Stimulated activated CD8-positive, alpha-beta memory T cell treated with anti-CD3 and anti-CD28 coated beads, Interleukin-4, amount 100 ng/mL, for 1 hour (primary cell): ENCODE results near the gene SDK2.

ENCODE experiments used
- DNase-seq, 2 donors: peaks; one replicate each; pipeline ENCODE4 v3.0.0-alpha.2; 2020; ENCODE audit warnings: low read depth in 2 of 2, low spot score in 1 of 2

SDK2 gene

DNA sequence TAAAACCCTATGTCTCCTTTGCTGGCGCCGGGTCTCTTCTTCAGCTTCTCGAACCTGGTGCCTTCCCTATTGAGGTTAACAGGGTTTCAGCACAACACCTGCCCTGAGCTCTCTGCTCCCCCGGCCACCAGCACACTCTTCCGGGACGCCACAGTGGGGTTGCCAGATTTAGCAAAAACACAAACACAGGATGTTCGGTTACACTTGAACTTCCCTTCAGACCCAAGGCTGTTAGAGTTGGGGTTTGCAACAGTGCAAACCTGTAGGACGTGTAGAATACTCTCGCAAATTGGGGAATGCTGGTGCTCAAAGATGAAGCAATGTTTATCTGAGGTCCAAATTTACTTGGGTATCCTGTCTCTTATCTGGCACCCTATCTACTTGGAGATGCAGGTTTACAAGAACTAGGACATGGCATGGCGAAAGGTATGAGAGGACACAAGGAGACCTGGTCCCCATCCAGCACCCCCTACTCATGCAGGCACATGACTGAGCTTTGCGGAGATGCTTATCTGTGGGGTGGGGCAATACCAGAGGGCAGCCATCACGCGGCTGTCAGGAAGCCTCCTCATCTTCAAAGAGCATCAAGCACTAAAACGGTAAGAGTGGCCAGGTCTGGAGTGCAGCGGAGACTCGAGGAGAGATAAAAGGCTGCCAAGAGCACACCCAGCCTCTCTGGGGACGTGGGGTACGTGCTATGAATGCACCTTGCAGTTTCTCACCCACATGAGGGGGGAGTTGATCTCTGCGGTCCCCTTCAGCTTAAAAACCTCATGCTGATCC, 52.8 kb downstream of the SDK2 start:
- peak in 1 of 2 donors; percentile 29 for DNase-seq

DNA sequence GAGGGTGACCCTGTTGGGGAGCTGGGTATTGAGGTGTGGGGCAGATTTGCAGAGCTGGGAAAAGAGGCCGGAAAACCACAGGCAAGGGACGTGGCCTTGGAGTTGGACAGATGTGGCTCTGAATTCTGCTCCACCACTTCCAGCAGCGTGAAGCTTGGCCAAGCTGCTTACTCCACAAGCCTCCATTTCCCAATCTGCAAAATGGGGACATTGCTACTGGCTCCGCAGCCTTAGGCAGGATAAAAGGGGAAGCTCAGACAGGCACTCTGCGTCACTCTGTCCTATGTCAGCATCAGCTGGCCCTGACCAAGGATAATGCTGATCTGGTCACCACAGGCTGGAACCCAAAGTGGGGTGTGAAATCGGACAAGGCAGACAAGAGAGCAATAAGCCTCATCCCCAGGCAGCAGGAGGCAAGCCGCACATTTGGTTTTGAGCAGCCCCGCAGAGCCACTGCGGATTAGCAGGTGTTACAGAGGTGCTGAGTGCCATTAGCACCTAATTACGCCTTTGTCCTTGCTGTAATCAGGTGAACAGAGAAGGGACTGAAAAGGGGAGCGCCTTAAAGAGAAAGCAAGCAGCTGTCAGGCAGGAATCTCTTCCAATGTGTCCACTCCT, 54.8 kb downstream of the SDK2 start:
- DNase-seq: no peak

DNA sequence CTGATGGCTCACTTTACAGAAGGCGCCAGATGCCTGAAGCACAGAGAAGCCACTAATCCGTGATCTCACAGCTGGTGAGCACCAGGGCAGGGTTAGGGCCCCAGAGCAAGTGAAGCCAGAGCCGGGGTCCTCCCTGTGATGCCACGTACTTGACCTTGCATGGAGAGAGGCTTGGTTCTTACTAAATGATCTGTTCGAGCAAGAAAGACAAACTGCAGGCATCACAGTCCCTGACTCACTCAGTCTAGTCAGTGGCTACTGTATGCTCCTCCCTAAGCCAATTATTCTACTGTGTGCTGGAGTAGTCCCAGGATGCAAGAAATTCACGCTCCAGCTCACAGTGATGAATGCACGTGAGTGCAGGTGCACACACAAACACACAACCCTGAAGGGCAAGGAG, 55.4 kb downstream of the SDK2 start:
- no peak for DNase-seq

GRCh38 chr17:73588301-73588846, 55.9 kb downstream of the SDK2 start:
- no peak for DNase-seq

- no peak for DNase-seq
Observed at GRCh38 chr17:73586921-73587602, 57.2 kb downstream of the SDK2 start.

DNA sequence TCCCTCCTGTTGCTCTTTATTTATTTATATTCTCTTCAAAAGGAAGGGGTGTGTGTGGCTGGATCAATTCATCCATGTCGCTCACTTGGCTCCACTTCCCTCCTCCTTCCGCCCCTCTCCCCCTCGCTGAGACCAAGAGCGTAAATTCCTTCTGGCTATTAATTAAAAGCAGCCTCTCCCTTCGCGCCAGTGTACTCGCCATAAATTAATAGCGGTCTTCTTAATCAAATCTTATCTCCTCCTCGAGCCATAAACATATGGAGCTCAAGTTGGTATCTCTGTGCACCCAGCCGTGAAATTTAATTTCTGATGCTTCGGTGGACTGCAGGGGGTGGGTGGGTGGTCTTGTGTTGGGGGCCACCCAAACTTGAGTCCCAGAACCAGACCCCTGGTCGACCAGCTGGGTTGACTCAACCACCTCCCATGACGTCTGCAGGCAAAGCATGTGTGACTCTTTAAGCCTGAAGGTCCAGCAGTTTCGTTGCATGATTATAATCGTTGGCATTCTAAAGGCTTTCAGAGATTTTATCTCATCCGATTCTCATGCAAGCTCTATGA, 57.9 kb downstream of the SDK2 start:
- no peak for DNase-seq

GRCh38 chr17:73585583-73585982, 58.7 kb downstream of the SDK2 start:
- DNase-seq: no peak

DNA sequence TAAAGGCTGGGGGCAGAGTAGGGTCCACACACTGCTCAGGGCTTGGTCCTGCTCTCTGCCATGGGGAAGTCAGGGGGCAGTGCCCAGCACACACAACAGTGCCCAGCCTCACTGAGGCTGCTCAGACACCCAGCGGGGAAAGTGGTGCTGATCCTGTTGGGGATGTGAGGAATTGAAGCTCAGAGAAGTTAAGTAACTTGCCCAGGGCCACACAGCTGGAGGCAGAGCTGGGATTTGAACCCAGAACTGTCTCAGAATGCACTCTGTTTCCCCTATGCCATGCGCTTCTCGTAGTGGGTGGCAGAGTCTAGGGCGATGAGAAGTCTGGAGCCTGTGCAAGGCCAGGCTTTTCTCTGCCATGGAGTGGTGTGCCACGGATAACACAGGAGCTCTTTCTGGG, 59.3 kb downstream of the SDK2 start:
- no peak for DNase-seq

GRCh38 chr17:73584049-73584448, 60.2 kb downstream of the SDK2 start:
- no peak for DNase-seq

DNA sequence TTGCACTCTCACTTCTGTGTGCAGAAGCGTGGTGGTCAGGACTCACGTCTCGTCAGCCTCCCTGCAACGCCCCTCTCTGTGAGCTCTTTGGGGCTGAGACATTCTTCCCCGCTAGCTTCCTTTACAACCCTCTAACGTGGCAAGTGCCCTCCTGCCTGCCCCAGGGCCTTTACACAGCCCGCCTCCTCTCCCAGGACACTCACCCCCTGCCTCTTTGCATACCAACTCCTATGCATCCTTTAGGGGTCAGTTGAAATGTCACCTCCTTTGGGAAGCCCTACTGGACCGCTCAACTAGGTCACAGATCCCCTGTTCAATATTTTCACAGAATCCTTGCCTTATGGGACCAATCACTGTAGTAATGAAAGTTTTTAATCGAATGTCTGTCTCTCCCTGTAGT, 61.4 kb downstream of the SDK2 start:
- DNase-seq: no peak

- no peak for DNase-seq
Observed at GRCh38 chr17:73582359-73582758, 61.9 kb downstream of the SDK2 start.

DNA sequence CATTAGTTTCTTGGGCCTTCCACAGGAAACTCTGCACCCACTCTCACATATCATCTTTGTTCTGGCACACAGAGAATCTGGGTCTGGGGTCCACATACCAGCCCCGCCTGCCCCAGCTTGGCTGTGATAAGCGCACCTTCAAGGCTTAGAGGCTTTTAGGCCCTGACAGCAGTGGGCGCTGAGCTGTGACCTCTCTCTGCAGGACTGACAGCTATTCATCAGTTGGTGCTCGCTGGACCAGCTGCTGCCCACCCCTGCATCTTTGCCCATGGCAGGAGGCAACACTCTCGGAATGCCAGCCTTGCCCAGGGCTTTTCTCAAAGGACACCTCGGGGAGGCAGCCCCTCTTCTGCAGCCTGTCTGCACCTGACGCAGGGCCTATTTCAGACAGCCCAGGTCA, 62.9 kb downstream of the SDK2 start:
- no peak for DNase-seq

DNA sequence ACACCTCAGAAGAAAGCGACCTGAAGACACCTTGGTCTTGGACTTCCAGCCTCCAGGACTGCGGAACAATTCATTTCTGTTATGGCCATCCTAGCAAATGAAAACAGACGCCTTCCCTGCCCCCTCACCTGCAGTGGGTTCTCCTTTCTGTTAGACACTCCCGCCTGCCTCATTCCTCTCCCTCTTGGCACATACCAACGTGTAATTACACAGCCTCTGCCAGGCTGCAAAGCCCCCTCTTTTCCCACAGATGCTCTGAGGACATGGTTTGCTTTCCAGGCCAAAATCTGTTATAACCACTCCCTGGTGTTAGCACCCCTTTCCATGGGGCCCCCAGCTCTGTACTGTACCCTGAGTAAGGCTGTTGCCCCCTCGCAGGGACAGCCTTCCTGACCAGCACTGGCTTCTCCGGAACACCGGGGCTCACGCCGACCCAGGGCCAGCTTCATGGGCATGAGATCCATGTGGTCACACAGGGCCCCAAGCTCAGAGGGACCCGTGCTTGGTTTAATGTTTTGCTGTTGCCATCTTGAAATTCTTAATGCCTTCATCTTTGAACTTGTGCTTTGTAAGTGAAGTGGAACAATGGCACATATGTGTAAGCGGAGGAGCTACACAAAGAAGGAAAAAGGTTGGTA, 64.1 kb downstream of the SDK2 start:
- no peak for DNase-seq

DNA sequence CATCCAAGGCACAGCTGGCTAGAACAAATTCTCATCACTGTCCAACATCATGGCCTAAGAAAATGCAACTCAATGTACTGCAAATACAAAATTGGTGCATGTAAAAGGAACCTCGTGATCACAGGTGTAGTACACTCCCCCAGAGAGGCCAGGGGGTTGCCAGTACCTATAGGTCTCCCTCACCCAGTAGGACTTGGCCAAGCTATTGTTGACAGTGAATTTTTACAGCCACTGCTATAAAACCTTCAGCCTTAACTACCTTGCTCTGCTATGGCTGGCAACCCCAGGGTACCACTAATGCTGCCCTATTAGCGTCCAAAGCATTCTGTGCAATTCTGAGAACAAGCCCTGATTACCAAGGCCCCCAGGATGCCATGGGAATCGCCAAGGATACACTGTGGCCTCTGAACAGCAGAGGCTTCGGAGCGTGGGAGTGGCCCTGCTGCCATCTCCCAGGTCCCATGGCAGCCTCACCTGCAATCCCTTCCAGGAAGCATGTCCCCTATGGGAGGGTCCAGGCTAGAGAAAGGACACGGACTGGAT, 67.6 kb downstream of the SDK2 start:
- DNase-seq: no peak

DNA sequence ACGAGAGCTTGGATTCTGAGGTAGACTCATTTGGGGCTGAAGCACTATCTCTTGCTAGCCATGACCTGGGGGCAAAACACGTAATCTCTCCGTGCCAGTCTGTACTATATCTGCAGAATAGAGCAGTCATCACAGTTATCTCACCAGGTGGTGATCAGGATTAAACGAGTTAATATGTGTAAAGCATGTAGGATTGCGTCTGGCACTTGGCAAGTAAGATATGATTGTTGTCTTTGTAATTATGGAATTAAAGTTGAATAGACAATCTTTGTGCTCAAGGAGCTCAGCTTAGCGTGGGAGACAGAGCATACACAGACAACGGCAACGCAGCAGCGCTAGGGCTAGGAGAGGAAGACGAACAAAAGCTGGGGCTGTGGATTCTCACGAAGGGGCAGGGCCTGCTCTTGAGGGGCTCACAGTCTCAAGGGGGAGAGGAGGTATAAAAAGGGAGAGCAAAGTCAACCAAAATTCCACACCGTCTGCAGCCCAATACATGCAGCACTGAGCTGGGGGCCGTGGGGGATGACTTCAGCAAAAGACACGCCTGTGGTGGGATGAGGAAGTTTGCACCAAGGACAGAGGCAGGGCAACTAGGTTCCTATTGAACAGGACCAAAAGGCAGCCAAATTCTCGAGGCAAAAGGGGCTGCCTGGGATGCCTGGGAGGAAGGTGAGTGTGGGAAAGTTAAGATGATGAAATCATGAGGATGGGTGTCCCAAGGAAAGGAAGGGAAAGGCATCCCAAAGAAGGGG, 68.6 kb downstream of the SDK2 start:
- no peak for DNase-seq

- no peak for DNase-seq
Observed at GRCh38 chr17:73571511-73572130, 72.6 kb downstream of the SDK2 start.

- no peak for DNase-seq
Observed at GRCh38 chr17:73569762-73570319, 74.4 kb downstream of the SDK2 start.

DNA sequence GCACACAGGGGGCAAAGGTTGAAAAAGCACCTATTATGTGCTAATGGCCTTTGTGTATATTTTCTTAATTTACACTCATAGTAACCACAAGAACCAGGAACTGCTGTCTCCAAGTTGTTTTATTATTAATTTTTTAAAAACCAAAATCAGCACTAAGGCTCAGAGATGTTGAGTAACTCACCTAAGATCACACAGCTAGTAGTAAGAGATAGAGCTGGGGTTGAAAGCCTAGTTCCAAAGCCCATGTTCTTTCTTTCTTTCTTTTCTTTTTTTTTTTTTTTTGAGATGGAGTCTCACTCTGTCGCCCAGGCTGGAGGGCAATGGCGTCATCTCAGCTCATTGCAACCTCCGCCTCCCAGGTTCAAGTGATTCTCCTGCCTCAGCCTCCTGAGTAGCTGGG, 75.3 kb downstream of the SDK2 start:
- no peak for DNase-seq
